Right lobe of liver (tissue), 4 donors: ENCODE data around the gene SMC4.

ENCODE experiments used
- POLR2A ChIP-seq: fragments of 450-650 bp; IDR thresholded peaks from one replicate; pipeline ENCODE4 v1.6.1; 2017; ENCODE audit warnings: antibody characterized with exemption, mild to moderate bottlenecking
- TF ChIP-seq, protein P1 (sequence below), 4 donors: fragments of 200-600 bp in 3 of 4; fragments of 450-650 bp in 1 of 4; IDR thresholded peaks; one replicate each; pipeline versions ENCODE4 v1.5.1 to v1.8.0; 2016 to 2022; ENCODE audit warnings: antibody characterized with exemption in 4 of 4, mild to moderate bottlenecking in 2 of 4
- donor health status: DM: no; HTN: no; CAD: no.
- donor health status: DM: no; HTN: no; CAD: no.
- donor health status: DM: no; HTN: yes; CAD: no.

DNA sequence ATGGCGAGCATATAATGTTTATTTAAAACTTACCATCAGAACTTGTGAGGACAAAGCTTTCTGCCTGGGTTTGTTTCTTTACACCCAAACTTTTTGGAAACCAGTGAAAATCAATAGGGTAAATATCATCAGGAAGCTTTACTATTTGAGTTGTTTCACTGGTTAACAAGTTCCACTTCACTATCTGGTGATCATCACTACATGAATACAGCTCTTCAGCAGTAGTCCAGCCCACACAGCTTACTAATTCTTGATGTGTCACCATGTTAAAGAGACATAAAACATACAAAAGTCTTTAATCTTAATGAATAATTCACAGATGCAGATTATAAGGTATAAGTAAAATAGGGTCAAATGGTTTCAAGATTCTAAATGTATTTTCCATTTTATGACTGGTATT is 18.0 kb upstream of the SMC4 start:
- no peak for TF ChIP-seq POLR2A
- TF ChIP-seq, protein P1, sequence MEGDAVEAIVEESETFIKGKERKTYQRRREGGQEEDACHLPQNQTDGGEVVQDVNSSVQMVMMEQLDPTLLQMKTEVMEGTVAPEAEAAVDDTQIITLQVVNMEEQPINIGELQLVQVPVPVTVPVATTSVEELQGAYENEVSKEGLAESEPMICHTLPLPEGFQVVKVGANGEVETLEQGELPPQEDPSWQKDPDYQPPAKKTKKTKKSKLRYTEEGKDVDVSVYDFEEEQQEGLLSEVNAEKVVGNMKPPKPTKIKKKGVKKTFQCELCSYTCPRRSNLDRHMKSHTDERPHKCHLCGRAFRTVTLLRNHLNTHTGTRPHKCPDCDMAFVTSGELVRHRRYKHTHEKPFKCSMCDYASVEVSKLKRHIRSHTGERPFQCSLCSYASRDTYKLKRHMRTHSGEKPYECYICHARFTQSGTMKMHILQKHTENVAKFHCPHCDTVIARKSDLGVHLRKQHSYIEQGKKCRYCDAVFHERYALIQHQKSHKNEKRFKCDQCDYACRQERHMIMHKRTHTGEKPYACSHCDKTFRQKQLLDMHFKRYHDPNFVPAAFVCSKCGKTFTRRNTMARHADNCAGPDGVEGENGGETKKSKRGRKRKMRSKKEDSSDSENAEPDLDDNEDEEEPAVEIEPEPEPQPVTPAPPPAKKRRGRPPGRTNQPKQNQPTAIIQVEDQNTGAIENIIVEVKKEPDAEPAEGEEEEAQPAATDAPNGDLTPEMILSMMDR (IDR thresholded peaks at IDR 0.05): no peak
